ENCODE results near the gene SPAAR.
"Not testable (repeated sequence)": the region's sequence is repeated elsewhere in the genome, so short reads cannot be mapped to it uniquely, and the experiment has no call there.

Gene SPAAR

DNA sequence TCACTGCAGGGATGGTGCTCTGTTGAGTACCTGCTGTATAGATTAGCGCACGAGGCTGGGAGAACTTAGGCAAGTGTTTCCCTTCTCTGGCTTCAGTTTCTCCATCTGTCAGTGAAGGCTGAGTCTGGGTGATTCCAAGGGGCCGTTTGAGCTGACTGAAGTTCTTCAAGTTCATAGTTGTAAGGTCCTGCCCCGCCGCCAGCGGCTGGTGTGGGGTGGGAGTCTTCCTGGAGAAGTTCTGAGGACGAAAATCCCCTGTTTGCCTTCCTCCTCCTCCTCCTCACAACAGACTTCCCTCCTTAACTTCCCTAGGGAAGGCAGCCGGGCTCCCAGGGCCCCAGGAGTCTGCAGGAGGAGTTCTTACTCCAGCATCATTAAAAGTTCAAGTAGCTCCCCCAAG, 5.0 kb upstream of the SPAAR start:
- no peak for DNase-seq (ENCODE audit: low spot score)

DNA sequence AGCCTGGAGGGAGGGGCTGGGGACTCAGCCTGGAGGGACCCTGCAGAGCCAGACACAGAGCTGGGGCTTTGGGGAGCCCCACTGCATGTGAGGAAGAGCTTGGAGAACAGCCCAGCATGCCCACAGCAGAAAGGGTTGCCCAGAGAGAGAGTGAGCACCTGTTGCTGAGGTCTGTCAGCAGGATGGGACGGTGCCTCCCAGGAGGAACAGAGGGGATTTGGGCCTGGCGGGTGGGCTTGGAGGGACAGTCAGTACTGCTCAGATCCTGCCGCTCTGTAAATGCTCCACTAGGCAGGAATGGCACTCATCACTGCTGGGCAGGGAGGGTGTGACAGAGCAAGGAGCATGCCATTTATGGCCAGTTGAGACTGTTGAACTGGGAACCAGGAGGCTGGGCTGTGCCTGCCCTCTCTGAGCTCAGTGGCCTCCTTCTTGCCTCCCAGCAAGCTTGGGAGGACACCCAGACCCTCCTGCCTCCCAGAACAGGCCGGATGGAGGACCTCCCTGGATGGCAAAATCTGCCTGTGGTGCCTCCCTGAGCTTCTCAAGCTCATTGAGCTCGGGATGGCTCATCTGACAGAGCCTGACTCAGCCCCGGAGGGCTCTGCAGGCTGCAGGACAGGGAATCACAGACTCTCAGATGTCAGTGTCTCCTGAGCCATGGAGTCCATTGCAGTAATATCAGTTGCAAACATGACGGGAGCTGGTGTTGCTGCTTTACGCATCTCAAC, 4.1 kb upstream of the SPAAR start:
- no peak for DNase-seq (ENCODE audit: low spot score)

DNA sequence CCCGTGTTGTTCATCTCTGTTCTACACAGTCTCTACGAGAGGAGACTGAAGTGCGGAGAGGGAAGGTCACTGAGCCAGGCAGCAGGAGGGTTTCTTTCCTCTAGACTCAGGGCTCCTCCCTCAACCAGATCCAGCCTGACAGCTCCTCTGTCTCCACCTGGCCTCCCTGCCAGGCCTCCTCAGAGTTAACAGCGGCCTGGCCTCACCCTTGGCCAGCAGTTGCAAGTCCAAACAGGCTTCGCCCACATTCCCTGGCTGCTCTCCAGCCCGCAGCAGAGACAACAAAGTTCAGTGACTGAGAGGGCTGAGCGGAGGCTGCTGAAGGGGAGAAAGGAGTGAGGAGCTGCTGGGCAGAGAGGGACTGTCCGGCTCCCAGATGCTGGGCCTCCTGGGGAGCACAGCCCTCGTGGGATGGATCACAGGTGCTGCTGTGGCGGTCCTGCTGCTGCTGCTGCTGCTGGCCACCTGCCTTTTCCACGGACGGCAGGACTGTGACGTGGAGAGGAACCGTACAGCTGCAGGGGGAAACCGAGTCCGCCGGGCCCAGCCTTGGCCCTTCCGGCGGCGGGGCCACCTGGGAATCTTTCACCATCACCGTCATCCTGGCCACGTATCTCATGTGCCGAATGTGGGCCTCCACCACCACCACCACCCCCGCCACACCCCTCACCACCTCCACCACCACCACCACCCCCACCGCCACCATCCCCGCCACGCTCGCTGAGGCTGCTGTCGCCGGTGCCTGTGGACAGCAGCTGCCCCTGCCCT, 3.2 kb upstream of the SPAAR start, which contains the start of gene HRCT1:
Gene HRCT1, plus strand, starts transcription at position 291 of the 768 bp plus-strand sequence. Its CDS starts 86 bp downstream, at position 377.
- no peak for DNase-seq (ENCODE audit: low spot score)

DNA sequence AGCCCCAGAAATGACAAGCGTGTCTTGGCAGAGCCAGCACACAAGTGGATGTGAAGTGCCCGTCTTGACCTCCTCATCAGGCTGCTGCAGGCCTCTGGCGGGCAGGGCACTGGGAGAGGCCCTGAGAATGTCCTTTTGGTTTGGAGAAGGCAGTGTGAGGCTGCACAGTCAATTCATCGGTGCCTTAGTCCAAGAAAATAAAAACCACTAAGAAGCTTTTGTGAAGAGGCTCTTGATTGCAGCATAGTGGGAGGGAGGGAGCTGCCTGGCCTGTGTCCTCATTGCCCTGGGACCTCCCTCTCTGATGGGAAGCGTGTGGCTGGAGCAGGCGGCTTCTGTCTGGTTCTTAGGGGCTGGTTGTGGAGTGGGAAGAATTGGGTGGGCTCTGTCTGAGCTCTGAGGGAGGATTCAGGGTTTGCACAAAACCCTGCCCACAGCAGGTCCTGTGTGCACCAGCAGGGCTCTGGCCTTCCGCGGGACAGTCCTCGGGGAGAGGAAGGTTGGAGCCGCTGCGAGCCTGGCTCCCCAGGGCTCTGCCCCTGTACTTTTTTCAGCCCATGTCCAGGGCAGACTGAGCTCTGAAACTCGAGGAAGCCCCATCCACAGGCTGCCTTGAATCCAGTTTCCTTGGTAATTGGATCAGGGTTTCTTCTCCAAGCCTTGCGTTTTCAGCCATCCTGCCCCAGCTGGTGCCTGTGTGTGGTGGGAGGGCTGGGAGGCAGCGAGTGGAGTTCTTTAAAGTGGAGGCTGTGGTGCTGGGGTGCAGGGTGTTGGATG, 2.2 kb upstream of the SPAAR start:
- DNase-seq (ENCODE audit: low spot score) = no peak

DNA sequence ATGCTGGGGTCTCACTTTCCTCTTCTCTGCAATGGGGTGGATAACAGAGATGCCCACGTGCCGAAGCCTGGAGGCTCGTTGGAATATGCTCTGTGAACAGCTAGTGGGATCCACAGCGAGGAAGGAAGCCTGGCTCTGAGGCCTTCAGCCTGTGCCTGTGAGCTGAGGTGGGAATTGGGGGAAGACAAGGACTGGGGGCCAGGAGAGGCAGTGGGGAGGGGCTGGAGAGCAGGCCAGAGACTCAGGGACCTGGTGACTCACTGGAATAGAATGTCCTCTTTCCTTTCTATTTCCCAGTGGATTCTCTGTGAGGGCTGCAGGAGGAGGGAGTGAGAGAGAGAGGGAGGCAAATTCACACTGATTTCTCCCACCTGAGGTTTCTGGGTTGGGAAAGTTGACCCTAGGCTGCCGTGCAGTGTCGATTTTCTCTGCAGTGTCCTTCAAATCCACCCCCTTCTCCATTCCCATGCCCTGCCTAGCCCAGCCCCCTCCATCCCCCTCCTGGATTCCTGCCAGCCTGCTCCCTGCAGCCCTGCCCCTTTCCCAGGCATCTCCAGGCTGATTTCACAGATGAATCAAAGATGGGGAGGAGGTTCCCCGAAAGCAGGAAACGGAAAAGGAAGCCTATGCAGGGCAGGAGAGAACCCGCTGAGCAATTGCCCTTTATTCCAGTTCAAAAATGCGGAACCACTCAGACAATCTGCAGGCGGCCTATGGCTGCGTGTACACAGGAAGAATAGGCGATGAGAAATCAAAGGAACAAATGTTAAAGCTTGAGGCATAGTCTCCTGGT, 1.4 kb upstream of the SPAAR start:
- DNase-seq (ENCODE audit: low spot score) = no peak

DNA sequence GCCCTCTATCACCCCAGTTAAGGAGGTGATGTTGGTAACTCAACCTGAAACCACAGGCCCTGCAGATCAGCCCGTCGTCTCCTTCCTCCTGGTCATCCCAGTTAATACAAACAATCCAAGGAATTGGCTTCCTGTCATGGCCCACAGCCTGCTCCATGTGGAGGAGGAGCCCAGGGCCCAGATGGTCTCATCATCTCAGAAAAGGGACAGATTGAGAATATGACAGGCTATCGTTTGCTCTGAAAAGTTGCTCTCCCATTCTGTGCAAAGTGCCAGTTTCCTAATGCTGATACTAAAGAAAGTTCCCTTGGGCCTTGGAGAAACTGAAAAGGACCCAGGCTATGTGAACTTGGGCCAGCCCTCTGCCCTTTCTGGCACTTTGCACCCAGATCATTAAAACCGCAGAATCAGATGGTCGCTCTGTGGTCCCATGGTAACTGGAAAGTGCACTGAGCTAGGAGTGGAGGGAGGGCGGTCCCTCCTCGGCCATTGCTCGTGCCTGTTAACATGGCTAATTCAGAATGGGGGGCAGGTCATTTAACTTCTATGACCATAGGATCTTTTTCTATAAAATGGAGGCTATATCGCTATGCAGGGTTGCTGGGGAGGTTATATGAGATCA, 675 bp upstream of the SPAAR start:
- DNase-seq (ENCODE audit: low spot score) = no peak

DNA sequence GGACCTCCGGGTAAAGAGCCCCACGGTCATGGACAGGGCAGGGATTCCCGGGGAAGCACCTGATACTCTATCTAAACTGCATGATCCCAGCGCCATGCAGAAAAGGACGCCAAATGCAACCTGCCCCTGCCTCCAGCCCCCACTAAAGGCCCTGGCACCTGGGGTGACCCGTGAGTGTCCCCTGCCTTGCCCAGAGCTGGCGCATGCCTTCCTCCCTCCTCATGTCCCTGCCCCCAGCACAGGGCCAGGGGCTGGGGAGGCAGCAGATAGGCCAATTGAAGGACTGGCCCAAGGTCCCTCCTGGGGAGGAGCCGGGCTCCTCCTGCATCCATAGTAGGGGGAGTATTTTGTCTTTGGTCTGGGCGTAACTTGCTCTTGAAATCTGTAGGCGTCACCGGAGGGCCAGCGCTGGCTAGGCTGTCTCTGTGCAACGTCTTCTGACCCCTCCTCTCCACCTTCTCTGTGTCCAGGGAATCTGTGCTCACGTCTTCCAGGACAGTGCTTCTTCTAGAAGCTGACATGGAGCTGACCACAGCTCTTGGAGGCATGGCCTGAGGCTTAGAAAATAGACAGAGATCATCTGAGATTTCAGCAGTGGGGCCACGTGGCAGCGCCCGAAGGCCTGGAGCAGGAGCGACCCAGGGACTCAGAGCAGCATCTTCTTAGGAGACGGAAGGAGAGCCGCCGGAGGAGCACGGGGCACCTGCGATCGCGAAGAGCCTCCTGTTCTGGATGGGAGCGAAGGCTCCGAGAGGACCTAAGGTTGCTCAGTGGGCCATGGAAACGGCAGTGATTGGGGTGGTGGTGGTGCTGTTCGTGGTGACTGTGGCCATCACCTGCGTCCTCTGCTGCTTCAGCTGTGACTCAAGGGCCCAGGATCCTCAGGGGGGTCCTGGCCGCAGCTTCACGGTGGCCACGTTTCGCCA, 660 bp downstream of the SPAAR start:
- no peak for DNase-seq (ENCODE audit: low spot score)

DNA sequence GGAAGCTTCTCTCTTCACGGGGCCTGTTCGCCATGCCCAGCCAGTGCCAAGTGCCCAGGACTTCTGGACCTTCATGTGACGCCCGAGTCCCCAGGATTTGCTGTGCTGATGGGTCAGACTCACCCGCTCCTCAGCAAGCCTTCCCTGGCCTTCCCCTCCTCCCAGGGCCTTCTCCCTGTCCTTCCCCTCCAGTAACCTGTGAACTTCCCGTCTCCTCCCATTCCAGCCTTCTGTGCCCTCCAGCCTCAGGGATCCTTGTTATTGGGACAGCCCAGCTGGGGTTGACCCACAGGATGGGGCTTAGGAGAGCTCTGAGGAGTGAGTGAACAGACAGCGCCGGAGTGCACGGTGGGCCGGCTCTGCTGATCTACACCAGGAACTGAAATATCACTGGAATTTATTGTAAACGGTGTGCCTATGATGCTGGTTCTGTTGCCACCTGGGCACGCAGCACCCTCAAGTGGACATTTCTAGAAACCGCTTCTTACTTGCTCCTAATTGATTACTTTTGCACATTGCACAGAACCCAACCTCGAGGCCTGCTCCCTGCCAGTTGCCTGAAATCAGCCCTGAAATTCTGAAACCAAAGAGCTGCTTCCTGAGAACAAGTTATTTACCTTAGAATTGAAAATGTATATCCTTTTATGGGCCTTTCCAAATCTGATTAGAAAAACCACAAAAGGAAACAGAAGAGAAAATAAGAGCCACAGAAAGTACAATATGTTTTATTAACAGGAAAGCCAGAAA, 1.5 kb downstream of the SPAAR start:
- DNase-seq (ENCODE audit: low spot score) = peak; percentile 70

DNA sequence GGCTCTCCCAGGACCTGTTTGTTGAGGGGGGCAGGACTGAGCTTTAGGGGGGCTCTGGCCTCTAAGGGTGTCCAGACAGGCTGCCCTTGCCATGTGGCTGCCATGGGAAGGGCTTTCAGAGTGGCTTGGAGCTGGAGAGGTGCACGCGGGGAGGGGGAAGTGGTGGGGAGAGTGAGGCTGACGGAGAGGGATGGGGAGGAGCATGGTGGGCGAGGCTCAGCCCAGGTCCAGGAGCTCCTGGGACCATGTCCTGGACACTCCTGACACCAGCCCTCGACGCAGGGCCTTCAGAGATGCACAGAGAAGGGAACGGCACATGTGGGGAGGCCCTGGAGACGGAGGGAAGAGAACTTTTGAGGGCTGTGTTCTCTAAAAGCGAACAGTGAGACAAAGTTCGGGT, 2.4 kb downstream of the SPAAR start:
- DNase-seq (ENCODE audit: low spot score) = no peak

DNA sequence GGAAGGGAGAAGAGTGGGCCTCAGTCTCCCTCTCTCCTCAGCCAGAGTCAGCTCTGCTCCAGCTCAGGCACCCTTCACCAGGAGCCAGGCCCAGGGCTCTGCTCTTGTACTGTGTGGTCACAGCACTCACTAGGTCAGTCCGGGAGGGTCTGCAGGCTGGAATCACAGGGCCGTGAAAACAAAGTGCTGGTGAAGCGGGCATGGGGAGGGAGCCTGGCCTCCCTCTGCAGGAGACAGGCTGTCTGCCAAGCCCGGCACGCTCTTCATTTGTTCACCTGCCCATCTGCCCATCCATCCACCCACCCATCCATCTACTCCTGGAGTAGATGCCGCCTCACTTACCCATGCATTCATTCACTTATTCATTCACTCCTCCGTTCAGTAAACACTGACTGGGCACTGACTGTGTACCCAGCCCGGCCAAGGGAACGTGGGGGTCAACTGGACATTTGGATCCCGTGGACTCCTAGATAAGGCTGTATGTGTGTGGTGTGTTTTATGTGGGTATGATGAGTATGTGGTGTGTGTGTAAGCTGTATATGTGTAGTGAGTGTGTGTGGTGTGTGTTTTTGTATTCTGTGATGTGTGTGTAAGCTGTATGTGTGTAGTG, 3.6 kb downstream of the SPAAR start:
- DNase-seq (ENCODE audit: low spot score) = no peak

DNA sequence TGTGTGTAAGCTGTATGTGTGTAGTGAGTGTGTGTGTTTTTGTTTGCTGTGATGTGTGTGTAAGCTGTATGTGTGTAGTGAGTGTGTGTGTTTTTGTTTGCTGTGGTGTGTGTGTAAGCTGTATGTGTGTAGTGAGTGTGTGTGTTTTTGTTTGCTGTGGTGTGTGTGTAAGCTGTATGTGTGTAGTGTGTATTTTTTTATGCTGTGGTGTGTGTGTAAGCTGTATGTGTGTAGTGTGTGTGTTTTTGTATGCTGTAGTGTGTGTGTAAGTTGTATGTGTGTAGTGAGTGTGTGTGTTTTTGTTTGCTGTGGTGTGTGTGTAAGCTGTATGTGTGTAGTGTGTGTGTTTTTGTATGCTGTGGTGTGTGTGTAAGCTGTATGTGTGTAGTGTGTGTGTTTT, 4.1 kb downstream of the SPAAR start:
- not testable (repeated sequence) for DNase-seq (ENCODE audit: low spot score)

DNA sequence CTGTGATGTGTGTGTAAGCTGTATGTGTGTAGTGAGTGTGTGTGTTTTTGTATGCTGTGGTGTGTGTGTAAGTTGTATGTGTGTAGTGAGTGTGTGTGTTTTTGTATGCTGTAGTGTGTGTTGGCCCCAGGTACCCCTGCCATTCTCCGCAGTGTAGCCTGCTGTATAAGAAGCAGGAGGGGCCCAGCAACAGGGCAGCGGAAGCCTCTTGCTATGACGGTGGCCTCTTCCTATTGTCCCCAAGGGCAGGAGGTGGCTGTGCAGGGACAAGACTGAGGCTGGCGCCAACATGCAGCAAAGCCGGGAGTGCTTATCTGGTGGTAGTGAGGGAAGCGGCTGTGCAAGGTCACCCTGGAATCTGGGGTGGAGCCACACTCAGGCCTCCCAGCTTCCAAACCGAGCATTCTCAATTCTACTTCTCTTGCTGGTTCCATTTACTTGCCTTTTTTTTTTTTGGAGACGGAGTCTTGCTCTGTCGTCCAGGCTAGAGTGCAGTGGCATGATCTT, 5.1 kb downstream of the SPAAR start:
- no peak for DNase-seq (ENCODE audit: low spot score)

DNA sequence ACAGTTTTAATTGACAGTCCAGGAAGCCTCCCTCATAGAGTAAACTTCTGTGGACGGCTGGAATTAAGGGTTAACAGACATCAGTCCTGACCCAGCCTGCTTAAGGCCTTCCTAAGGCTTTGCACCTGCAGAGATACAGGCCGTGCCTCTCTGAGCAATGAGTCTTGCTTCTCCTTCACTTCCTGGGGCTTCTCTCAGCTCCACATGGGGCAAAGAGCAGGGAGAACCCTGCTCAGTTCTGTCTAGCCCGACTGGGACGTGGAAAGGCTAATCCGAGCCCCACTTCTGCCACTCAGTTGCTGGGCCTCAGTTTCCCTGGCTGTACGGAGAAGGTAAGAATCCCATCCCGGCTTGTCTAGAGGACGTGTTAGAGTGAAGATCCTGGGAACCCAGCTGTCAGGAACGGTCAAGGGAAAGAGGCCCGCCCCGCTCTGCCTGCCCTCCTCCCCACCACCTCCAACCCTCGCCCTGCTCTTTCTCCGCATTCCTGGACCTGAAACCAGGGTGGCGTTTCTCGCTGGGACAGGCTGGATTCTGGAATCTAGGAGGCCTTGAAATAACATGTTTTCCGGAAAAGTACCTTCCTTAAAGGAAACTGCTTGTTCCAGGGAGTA, 6.5 kb downstream of the SPAAR start:
- no peak for DNase-seq (ENCODE audit: low spot score)

DNA sequence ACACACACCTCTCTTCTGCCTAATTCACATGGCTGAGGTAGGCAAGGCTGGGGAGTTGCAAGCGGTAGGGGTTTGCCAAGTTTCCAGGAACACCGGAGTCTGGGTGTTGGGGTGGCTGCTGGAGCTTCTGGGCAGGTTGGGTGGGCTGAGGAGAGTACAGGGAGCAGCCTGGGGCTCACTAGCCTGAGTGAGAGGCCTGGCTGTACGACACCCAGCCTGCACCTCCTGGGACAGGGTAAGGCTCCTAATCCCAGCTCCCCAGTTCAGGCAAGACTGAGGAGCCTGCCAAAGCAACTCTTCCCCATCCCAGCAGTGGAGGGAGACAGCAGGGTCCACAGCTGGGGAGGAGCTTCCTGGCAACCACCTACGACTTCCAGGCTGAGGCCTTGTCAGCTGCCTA, 8.0 kb downstream of the SPAAR start:
- no peak for DNase-seq (ENCODE audit: low spot score)

DNA sequence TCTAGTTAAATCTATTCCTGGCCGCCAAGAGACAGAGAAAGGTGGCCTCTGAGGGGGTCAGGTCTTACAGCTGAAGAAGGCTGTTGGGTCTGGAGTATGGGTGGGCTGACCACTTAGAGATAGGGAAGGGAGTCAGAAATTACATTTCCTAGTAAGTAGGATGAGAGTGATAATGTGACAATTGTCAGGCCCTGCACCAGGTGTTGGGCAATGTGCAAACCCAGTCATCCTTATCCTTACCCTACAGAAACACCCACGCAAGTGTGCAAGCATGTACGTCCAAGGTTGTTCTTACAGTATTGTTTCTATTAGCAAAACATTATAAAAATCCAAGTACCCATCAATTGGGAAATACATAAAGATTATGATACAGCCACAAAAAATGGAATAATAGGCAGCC, 9.5 kb downstream of the SPAAR start:
- DNase-seq (ENCODE audit: low spot score) = no peak

DNA sequence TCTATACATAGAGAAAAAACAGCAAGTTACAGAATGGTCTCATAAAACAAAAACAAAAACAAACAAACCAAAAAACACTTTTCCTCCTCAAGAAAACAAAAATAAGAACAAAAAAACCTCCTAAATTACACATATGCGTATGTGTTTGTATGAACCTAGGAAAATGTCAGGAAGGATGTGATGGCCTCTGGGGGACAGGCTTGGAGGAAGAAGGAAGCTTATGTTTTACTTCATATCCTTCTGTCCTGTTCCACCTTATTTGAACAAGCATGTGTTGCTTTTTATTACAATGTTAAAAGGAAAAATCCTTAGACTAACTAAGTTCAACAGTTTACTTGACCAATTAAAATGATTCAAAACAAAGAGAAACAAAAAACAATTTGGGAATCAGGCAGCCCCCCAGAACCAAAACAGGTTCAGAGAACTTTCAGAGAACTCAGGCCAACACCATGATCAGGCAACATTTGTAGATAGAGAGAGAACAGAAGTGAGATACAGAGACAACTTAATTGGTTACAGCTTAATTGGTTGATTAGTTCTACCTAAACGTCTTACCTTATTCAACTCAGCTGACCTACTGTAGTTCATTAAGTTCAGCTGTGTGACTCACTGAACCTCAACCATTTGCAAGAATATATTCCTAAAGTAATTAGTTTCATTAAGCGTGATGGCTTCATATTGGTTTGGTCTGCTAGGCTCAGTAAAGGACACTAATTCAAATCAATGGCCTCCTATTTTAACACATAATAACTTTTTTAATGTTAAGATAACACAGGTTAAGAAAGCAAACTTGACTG, 10.1 kb downstream of the SPAAR start:
- DNase-seq (ENCODE audit: low spot score) = no peak

DNA sequence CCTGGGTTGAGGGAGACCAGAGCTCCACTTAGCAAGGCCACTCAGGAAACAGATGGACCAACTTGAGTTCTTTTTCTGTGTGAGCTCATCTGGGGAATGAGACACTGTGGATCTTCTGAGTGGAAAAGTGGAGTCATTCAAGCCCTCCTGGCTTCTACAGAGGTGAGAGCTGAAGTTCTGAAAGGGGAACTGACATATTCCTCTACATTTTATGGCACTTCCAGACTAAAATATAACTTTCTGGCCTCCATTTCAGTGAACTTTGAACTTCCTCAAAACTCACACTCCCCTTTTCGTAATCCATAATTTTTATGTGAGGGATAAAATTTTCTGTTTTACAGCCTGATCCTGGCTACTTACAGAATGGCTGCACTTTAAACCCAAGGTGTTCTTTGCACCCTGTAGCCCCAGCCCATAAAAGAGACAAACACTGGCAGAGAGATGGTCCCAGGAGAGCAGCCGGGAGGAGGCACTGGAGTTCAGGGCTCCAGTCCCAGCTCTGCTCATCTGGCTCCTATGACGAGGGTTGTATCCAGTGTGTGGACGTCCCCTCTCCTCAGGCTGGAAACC, 10.8 kb downstream of the SPAAR start:
- no peak for DNase-seq (ENCODE audit: low spot score)

DNA sequence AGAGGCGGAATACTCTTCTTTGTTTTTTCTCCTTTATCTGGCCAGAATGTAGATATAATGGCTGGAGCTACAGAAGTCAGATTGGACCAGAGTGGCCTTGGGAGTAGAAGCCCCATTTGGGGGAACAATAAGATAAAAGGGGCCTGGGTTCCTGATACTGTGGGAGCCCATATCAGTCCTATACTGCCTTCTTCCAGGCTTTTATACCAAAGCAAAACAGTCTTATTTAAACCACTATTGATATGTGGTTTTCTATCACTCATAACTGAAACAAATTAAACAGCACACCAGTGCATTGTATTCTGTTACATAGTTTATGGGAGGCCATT, 14.3 kb downstream of the SPAAR start:
- DNase-seq (ENCODE audit: low spot score) = no peak
